Measurements from ENCODE around the gene CFAP74.

The CFAP74 gene

GRCh38 chr1:2049718-2050431 lies 46.3 kb upstream of the CFAP74 start, which contains the start of gene PRKCZ:
PRKCZ (plus strand) TSS chr1:2050411; CDS start chr1:2050631, 220 bp downstream.
- peak; percentile 70 for DNase-seq (ENCODE audit: low read depth)
- no peak for TF ChIP-seq CTCF (conservative IDR thresholded peaks at IDR 0.05; ENCODE audit: low read depth, low read length)
- peak within 1 kb of the TSS; percentile 72 for H3K4me3 ChIP-seq (ENCODE audit: low read length)

GRCh38 chr1:2049225-2049717 lies 45.7 kb upstream of the CFAP74 start:
- H3K4me3 ChIP-seq (ENCODE audit: low read length), result peak overlapping the region; percentile 70
- DNase-seq (ENCODE audit: low read depth), result peak; percentile 55
- TF ChIP-seq CTCF (conservative IDR thresholded peaks at IDR 0.05; ENCODE audit: low read depth, low read length), result peak; percentile 60

- no peak for TF ChIP-seq CTCF (conservative IDR thresholded peaks at IDR 0.05; ENCODE audit: low read depth, low read length)
- no peak for DNase-seq (ENCODE audit: low read depth)
- H3K4me3 ChIP-seq (ENCODE audit: low read length), result no peak overlapping the region
Observed at GRCh38 chr1:2047749-2048729, 44.5 kb upstream of the CFAP74 start.

GRCh38 chr1:2046953-2047748 lies 43.6 kb upstream of the CFAP74 start:
- DNase-seq (ENCODE audit: low read depth), result no peak
- H3K4me3 ChIP-seq (ENCODE audit: low read length), result no peak overlapping the region
- TF ChIP-seq CTCF (conservative IDR thresholded peaks at IDR 0.05; ENCODE audit: low read depth, low read length), result no peak

GRCh38 chr1:2046174-2046917 lies 42.8 kb upstream of the CFAP74 start:
- no peak overlapping the region for H3K4me3 ChIP-seq (ENCODE audit: low read length)
- no peak for DNase-seq (ENCODE audit: low read depth)
- peak; percentile 90 for TF ChIP-seq CTCF (conservative IDR thresholded peaks at IDR 0.05; ENCODE audit: low read depth, low read length)

Measured in retinal pigment epithelial cell (primary cell).